GM19240 (cell line): ENCODE results near the gene KPNA6.
"Not testable (repeated sequence)": the region's sequence is repeated elsewhere in the genome, so short reads cannot be mapped to it uniquely, and the experiment has no call there.

Source experiments
- DNase-seq: peaks from one replicate; pipeline ENCODE4 v3.0.0; 2011; ENCODE audit warnings: low spot score; ENCODE audit not compliant: insufficient read length

Gene KPNA6

GRCh38 chr1:32142446-32143301, 34.8 kb downstream of the KPNA6 start:
- DNase-seq: no peak

- not testable (repeated sequence) for DNase-seq
Observed at GRCh38 chr1:32143302-32143695, 35.4 kb downstream of the KPNA6 start.

DNA sequence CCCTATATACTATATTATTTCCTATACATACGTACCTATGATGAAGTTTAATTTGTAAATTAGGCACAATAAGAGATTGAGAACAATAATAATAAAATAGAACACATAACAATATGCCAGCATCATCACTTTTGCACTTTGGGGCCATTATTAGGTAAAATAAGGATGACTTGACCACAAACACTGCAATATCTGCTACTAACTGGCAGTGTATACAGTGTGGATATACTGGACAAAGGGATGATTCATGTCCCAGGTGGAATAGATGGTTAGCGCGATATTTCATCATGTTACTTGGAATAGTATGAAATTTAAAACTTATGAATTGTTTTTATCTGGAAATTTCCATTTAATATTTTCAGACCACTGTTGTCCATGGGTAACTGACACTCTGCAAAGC, 36.2 kb downstream of the KPNA6 start:
- no peak for DNase-seq

GRCh38 chr1:32147799-32148198, 39.9 kb downstream of the KPNA6 start:
- DNase-seq: not testable (repeated sequence)

DNA sequence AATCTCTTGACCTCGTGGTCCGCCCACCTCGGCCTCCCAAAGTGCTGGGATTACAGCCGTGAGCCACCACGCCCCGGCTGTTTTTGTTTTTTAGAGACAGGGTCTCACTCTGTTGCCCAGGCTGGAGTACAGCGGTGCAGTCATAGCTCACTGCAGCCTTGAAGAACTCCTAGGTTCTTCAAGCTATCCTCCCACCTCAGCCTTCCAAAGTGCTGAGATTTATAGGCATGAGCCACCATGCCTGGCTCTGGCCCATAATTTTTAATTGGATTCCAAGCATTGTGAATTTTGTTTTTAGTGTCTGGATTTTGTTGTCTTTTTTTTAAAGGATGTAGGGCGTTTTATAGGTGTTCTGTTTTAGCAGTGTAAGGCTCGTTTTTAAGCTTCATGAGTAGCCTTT, 43.0 kb downstream of the KPNA6 start:
- DNase-seq: no peak

- DNase-seq: no peak
Observed at GRCh38 chr1:32151319-32151787, 43.5 kb downstream of the KPNA6 start.

DNA sequence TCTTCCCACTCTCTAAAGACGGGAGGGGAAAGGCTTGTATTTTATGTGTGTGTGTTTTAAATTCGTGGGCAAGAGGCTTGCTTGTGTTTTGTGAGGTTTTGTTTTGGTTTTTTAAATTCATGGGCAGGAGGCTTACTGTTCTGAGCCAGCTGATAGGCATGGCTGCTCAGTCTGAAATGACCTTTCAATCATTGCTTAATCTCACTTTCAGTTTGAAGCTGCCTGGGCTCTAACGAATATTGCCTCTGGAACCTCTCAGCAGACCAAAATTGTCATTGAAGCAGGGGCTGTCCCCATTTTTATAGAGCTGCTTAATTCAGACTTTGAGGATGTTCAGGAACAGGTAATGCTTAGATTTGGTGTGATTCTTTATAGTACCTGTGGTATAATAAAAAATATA, 51.3 kb downstream of the KPNA6 start:
- DNase-seq: peak; percentile 30

DNA sequence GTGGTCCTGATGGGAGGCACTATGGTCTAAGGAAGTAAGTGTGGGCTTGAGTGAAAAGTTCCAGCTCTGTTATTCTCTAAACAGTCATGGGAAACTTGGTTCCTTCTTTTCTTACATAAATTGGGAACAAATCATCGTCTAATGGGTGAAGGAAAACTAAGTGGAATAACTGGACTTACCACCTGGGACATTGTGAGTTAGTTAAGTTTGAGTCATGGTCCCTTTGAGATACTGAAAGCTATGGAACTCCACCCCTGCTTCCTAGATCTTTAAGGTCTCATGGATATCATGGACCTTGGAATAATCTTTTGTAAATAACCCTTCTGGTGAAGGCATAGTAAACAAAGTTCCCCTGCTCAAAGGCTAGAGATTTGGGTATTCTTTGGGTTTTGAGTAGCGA, 55.5 kb downstream of the KPNA6 start:
- no peak for DNase-seq

DNA sequence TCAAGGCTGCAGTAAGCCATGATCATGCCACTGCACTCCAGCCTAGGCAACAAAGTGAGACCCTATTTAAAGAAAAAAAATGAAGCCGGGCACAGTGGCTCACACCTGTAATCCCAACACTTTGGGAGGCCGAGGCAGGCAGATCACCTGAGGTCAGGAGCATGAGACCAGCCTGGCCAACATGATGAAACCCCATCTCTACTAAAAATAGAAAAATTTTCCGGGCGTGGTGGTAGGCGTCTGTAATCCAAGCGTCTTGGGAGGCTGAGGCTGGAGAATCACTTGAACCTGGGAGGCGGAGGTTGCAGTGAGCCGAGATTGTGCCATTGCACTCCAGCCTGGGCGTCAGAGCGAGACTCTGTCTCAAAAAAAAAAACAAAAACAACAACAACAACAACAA, 57.8 kb downstream of the KPNA6 start:
- not testable (repeated sequence) for DNase-seq

DNA sequence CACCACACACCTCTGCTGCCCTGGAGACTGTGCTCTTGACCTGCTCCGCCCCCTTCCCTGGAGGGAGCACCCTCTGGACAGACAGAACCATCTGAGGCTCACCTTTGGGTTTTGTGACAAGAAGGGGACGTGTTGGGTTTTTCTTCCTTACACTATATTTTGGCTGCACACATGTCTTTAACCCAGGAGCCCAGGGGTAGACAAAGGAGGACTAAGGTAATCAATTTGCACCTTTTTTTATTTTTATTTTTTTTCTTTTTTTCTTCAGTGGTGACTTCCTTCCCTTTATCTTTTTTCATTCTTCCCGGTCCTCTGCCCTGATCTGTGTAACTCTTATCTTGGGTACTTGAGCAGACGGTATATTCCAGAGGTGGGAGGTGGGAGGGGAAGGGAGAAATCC, 63.1 kb downstream of the KPNA6 start:
- DNase-seq: no peak

DNA sequence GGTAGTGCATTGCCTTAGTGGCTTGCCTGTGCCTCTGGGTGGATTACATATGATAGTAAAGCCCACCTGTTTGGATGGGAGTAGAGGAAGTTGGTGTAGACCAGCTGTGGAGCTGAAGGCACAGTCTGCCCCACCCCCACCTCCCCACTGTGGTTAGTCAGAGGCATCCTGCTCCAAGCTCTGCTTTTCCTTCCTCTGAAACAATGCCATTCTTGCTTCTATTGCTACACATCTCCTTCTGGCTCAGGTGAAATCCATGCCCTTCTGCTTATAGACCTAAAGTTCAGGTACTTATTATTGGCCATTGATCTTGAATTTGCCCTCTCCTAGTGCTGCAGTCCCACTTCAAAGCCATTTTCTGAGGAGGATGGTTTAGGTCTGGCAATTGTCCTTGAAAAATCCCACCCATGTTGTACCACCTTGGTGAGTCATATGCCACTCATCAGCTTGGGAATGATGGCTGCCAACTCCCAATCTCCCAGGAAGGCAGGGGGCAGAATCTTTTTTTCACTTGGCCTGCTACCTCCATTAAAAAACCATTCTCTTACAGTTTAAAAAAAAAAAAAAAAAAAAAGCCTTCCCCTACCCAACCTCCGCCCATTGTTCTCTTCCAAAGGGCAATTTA, 64.9 kb downstream of the KPNA6 start:
- no peak for DNase-seq

GRCh38 chr1:32178380-32179192, 70.7 kb downstream of the KPNA6 start:
- DNase-seq: no peak

DNA sequence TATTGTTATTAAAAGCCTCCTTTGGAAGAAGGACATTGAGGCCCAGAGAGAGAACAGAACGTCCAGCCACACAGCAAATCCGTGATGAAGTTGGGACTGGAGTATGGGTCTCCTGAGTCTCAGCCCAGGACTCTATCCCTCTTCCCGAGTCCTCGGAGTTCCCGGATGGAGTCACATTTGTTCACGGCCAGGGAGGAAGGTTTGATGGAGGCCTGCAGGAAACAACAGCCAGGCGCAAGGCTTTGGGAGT, 71.3 kb downstream of the KPNA6 start:
- no peak for DNase-seq

DNA sequence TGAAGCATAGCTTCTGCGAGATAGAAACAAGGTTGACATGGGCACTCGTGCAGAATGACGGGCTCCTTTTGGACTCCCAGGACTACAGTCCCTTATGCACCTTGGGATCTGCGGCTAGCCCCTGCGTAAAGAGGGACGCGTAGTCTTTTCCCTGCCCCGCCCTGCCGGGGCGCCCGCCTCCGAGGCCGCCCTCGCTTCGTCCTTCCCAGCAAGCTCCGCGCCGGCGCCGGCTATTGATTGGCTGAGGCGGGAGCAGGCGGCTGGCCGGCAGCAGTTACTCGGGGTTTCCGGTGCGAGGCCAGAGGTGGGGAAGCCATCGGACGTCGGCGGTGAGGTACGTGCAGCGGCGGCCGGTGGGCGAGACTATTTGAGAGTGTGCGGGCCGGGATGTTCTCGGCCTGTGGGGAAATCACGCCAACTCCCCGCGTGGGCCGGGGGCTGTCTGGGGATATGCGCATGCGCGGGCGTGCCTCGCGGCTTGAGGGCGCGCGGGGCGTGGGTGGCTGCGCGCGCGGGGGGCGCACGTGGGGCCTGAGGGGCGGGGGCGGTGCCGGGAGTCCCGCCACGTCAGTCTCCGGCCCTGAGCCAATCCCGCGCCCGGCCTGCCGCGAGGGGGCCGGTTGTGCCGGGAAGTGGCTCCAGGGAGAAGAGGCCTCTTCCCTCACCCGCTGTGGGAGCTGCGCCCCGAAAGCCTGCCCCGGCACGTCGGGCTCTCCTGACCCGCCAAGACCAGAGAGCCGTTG, 71.8 kb downstream of the KPNA6 start, which contains the start of gene TXLNA:
Gene TXLNA, plus strand, starts transcription at position 233 of the 743 bp plus-strand sequence. CDS start 671 bp downstream, outside the sequence.
- peak; percentile 97 for DNase-seq

DNA sequence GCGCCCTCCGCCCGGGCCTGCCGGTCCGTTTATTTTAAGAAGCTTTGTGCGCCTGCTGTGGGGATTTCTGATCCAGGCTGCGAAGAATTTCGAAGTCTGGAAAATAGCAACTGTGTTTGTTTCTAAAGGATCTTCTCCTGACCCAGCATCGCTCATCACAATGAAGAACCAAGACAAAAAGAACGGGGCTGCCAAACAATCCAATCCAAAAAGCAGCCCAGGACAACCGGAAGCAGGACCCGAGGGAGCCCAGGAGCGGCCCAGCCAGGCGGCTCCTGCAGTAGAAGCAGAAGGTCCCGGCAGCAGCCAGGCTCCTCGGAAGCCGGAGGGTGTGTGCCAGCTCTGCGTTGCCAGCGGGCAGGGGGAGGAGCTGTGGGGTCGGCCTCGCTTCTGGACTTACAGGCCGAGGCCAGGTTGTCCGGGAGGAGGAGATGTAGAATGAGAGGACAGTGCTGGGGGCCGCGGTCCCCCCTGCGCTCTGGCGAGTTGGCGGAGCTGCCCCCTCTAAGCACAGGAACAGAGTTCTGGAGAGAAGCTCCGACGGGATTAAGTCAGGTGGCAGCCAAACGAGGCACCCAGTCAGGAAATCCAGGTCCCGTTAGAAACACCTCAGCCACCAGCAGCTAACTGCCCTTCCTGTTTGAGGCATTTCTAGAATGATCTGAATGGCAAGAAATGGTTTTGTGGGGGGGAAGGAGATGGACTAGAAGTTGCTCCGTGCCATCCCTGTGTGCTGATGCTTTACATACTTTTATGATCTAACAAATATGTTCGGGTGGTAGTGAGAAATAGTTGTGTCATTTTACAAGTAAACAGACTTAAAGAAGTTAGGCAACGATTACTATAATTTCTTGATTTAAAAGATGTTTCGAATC, 72.6 kb downstream of the KPNA6 start:
- no peak for DNase-seq

DNA sequence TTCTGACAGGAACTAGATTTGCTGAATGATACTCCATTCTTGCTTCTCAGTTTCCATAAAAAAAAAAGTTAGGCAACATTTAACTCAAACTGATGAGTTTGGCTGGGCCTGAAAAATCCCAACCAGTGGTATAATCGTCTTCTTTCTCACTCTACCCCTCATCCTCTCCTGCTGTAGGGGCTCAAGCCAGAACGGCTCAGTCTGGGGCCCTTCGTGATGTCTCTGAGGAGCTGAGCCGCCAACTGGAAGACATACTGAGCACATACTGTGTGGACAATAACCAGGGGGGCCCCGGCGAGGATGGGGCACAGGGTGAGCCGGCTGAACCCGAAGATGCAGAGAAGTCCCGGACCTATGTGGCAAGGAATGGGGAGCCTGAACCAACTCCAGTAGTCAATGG, 73.2 kb downstream of the KPNA6 start:
- DNase-seq: no peak

DNA sequence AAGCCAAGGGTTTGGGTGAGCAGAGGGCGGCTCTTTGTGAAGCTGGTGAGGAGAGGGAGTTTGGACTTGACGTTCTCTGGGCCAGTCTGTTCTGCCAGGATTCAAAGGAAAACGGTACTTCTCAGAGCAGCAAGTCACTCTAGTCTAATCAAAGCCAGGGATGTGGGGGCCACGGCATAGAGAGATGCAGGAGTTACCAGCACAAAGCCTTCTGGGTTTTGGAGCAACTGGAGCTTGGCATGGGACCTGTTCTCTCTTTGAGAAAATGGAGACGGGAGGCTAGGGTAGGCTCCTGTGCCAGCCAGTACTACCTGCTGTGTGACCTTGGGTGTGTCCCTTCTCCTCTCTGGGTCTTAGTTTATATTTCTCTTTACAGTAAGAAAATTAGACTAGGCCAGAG, 73.7 kb downstream of the KPNA6 start:
- no peak for DNase-seq

GRCh38 chr1:32182060-32182459, 74.2 kb downstream of the KPNA6 start:
- no peak for DNase-seq

GRCh38 chr1:32184650-32185049, 76.8 kb downstream of the KPNA6 start:
- DNase-seq: no peak

DNA sequence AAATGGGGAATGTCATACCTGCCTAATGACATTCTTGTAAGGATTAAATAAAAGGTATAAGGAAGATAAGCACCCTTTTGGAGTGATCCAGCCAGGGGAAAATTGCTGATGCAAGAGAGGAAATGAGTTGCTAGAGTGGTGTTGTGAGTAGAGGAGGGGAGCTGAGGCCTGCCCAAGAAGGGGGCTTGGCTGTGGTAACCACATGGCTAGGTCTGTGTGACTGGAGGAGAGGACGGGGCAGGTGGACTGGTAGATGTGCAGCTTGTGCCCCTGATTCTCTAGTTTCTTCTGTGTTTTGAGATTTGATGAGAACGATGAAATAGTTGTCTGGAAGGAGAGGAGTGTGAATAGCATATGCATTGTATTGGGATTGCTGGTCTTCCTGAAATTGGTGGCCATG, 78.2 kb downstream of the KPNA6 start:
- DNase-seq: no peak
